Measurements from ENCODE around the gene NPFFR1. TPM values are rescaled to one million over a fixed set of nuclear protein-coding genes. Genes with fewer than 3 reads are reported as not detected.
"Not testable (repeated sequence)": the region's sequence is repeated elsewhere in the genome, so short reads cannot be mapped to it uniquely, and the experiment has no call there.

NPFFR1 gene
- total RNA-seq, 4 donors from 2014 or later: 0.19 to 0.32 TPM; not detected in 2

- 53 to 72% methylated on average over 6 of the region's 6 CpGs for WGBS, 2 donors
- Histone ChIP-seq H3K36me3 (no peaks in the 10 kb centered on the region), H3K27ac (no peak overlapping the region), H3K27me3 (peaks cover 0 to 56% (median 2%) of the 10 kb centered on the region in 4 donors), H3K4me3 (no peak overlapping the region), H3K9me3 (no peaks in the 10 kb centered on the region), H3K4me1 (no peaks in the 10 kb centered on the region)
- intact Hi-C loops (cut with DNase I): no loop called here
- no peak for DNase-seq
- TF ChIP-seq POLR2A (IDR thresholded peaks at IDR 0.05): no peak
- TF ChIP-seq, protein P1, sequence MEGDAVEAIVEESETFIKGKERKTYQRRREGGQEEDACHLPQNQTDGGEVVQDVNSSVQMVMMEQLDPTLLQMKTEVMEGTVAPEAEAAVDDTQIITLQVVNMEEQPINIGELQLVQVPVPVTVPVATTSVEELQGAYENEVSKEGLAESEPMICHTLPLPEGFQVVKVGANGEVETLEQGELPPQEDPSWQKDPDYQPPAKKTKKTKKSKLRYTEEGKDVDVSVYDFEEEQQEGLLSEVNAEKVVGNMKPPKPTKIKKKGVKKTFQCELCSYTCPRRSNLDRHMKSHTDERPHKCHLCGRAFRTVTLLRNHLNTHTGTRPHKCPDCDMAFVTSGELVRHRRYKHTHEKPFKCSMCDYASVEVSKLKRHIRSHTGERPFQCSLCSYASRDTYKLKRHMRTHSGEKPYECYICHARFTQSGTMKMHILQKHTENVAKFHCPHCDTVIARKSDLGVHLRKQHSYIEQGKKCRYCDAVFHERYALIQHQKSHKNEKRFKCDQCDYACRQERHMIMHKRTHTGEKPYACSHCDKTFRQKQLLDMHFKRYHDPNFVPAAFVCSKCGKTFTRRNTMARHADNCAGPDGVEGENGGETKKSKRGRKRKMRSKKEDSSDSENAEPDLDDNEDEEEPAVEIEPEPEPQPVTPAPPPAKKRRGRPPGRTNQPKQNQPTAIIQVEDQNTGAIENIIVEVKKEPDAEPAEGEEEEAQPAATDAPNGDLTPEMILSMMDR (IDR thresholded peaks at IDR 0.05): no peak
These were observed 36.4 kb downstream of the NPFFR1 start for GRCh38 chr10:70247360-70247759.

- H3K9me3 ChIP-seq: no peaks in the 10 kb centered on the region
- no peaks in the 10 kb centered on the region for H3K36me3 ChIP-seq
- TF ChIP-seq, protein P1 (IDR thresholded peaks at IDR 0.05): no peak
- TF ChIP-seq POLR2A (IDR thresholded peaks at IDR 0.05): no peak
- no peak for DNase-seq
- no peak overlapping the region for H3K27ac ChIP-seq
- 97 to 100% methylated on average over 3 of the region's 3 CpGs for WGBS, 2 donors
- H3K4me1 ChIP-seq: no peaks in the 10 kb centered on the region
- intact Hi-C loops (cut with DNase I): no loop called here
- peaks cover 0 to 15% (median 0%) of the 10 kb centered on the region in 4 donors for H3K27me3 ChIP-seq
- no peak overlapping the region for H3K4me3 ChIP-seq
These were observed 42.7 kb downstream of the NPFFR1 start for GRCh38 chr10:70241081-70241480.

DNA sequence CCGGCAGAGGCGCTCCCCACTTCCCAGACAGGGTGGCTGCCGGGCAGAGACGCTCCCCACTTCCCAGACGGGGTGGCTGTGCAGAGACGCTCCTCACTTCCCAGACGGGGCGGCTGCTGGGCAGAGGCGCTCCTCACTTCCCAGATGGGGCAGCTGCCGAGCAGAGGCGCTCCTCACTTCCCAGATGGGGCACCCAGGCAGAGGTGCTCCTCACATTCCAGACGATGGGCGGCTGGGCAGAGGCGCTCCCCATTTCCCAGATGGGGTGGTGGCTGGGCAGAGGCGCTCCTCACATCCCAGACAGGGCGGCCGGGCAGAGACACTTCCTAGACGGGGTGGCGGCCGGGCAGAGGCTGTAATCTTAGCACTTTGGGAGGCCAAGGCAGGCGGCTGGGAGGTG lies 43.8 kb downstream of the NPFFR1 start:
- DNase-seq; H3K36me3 ChIP-seq; H3K4me1 ChIP-seq; H3K27me3 ChIP-seq; intact Hi-C loops (cut with DNase I); H3K9me3 ChIP-seq; H3K27ac ChIP-seq; H3K4me3 ChIP-seq: not testable (repeated sequence)
- WGBS, 2 donors: no CpG with 5 or more reads among the region's 21 CpGs

DNA sequence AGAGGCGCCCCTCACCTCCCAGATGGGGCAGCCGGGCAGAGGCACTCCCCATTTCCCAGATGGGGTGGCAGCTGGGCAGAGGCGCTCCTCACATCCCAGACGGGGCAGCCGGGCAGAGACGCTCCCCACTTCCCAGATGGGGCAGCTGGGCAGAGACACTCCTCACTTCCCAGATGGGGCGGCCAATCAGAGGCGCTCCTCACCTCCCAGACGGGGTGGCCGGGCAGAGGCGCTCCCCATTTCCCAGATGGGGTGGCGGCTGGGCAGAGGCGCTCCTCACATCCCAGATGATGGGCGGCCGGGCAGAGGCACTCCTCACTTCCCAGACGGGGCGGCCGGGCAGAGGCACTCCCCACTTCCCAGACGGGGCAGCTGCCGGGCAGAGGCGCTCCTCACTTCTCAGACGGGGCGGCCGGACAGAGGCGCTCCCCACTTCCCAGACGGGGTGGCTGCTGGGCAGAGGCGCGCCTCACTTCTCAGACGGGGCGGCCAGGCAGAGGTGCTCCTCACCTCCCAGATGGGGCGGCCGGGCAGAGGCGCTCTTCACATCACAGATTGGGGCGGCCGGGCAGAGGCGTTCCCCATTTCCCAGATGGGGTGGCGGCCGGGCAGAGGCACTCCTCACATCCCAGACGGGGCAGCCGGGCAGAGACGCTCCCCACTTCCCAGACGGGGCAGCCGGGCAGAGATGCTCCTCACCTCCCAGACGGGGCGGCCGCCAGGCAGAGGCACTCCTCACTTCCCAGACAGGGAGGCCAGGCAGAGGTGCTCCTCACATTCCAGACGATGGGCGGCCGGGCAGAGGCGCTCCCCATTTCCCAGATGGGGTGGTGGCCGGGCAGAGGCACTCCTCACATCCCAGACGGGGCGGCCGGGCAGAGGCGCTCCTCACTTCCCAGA lies 44.5 kb downstream of the NPFFR1 start:
- H3K9me3 ChIP-seq; H3K27ac ChIP-seq; H3K27me3 ChIP-seq; H3K36me3 ChIP-seq; DNase-seq; H3K4me3 ChIP-seq; H3K4me1 ChIP-seq; intact Hi-C loops (cut with DNase I): not testable (repeated sequence)
- WGBS, 2 donors: no CpG with 5 or more reads among the region's 55 CpGs

- H3K27me3 ChIP-seq; H3K9me3 ChIP-seq; H3K27ac ChIP-seq; intact Hi-C loops (cut with DNase I); H3K4me3 ChIP-seq; DNase-seq; H3K4me1 ChIP-seq; H3K36me3 ChIP-seq: not testable (repeated sequence)
- WGBS, 2 donors: 64 to 71% methylated on average over 4 to 6 of the region's 6 CpGs
These were observed 45.8 kb downstream of the NPFFR1 start for GRCh38 chr10:70237958-70238536.

DNA sequence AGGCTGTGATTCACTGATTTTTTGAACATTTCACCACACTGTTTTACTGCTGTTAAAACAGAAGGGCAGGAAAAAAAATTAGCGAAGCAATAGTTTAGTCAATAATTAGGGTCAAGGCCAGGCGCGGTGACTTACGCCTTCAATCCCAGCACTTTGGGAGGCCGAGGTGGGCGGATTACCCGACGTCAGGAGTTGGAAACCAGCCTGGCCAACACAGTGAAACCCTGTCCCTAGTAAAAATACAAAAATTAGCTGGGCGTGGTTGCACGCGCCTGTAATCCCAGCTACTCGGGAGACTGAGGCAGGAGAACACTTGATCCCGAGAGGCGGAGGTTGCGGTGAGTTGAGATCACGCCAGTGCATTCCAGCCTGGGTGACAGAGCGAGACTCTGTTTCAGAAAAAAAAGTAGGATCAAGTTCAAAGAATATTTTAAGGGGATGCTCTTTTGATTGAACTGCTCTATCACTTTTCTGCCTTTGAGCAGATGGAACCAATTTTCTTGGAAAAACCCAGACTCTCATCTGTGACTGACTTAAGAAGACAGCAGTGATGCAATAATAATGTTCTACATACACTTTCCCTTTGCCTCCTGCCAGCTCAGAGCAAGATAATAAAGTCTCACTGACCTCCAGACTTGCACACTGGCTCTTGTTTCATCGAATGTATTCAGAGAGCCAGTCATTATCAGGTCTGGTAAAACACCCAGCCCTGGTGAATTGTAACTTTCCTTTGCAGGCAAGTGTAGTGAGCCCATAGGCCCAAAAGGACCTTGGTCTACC lies 48.9 kb downstream of the NPFFR1 start:
- Histone ChIP-seq H3K9me3 (no peaks in the 10 kb centered on the region), H3K27me3 (no peaks in the 10 kb centered on the region), H3K36me3 (peaks cover 0 to 7% (median 0%) of the 10 kb centered on the region in 3 donors), H3K4me1 (peaks cover 4 to 36% (median 14%) of the 10 kb centered on the region in 3 donors), H3K27ac (peak overlapping the region in 2 of 4 donors; percentile 6 to 89), H3K4me3 (no peak overlapping the region)
- intact Hi-C loops (cut with DNase I): no loop called here
- no peak for TF ChIP-seq POLR2A (IDR thresholded peaks at IDR 0.05)
- TF ChIP-seq, protein P1 (IDR thresholded peaks at IDR 0.05): no peak
- no peak for DNase-seq
- 71 to 80% methylated on average over 17 to 18 of the region's 18 CpGs for WGBS, 2 donors

Data from esophagus squamous epithelium (tissue), 5 donors.